ENCODE data around the gene TTC34.
A peak's percentile ranks its signal among the peaks of the same experiment; 100 is the strongest.
"Not testable (repeated sequence)": the region's sequence is repeated elsewhere in the genome, so short reads cannot be mapped to it uniquely, and the experiment has no call there.

TTC34 gene

GRCh38 chr1:2682879-2683278, 118.6 kb downstream of the TTC34 start:
- DNase-seq (ENCODE audit: low spot score) = not testable (repeated sequence)

DNA sequence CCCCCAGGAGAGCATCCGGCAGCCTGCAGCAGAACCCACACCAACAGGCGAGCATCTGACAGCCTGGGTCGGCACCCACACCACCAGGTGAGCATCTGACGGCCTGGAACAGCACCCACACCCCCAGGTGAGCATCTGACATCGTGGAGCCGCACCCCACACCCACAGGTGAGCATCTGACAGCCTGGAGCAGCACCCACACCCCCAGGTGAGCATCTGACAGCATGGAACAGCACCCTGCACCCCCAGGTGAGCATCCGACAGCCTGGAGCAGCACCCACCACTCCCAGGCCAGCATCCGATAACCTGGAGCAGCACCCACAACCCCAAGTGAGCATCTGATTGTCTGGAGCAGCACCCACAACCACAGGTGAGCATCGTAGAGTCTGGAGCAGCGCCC, 124.8 kb downstream of the TTC34 start:
- DNase-seq (ENCODE audit: low spot score) = not testable (repeated sequence)

DNA sequence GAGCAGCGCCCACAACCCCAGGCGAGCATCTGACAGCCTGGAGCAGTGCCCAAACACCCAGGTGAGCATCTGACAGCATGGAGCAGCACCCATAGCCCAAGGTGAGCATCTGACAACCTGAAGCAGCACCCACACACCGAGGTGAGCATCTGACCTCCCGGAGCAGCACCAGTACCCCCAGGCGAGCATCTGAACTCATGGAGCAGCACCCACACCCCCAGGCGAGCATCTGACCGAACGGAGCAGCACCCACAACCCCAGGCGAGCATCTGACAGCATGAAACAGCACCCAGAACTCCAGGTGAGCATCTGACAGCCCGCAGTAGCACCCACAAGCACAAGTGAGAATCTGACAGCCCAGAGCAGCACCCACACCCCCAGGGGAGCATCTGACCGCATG, 129.8 kb downstream of the TTC34 start:
- not testable (repeated sequence) for DNase-seq (ENCODE audit: low spot score)

- DNase-seq (ENCODE audit: low spot score) = not testable (repeated sequence)
These were observed 141.7 kb downstream of the TTC34 start for GRCh38 chr1:2659806-2660205.

DNA sequence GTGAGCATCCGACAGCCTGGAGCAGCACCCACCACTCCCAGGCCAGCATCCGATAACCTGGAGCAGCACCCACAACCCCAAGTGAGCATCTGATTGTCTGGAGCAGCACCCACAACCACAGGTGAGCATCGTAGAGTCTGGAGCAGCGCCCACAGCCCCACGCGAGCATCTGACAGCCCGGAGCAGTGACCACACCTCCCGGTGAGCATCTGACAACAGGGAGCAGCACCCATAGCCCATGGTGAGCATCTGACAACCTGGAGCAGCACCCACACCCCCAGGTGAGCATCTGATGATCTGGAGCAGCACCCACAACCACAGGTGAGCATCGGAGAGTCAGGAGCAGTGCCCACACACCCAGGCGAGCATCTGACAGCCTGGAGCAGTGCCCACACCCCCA, 143.6 kb downstream of the TTC34 start:
- DNase-seq (ENCODE audit: low spot score) = not testable (repeated sequence)

DNA sequence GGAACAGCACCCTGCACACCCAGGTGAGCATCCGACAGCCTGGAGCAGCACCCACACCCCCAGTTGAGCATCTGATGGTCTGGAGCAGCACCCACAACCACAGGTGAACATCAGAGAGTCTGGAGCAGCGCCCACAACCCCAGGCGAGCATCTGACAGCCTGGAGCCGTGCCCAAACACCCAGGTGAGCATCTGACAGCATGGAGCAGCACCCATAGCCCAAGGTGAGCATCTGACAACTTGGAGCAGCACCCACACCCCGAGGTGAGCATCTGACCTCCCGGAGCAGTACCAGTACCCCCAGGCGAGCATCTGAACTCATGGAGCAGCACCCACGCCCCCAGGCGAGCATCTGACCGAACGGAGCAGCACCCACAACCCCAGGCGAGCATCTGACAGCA, 144.4 kb downstream of the TTC34 start:
- not testable (repeated sequence) for DNase-seq (ENCODE audit: low spot score)

GRCh38 chr1:2655598-2656434, 145.7 kb downstream of the TTC34 start:
- DNase-seq (ENCODE audit: low spot score) = not testable (repeated sequence)

- DNase-seq (ENCODE audit: low spot score) = not testable (repeated sequence)
These were observed 147.0 kb downstream of the TTC34 start for GRCh38 chr1:2654443-2654948.

- DNase-seq (ENCODE audit: low spot score) = not testable (repeated sequence)
These were observed 147.6 kb downstream of the TTC34 start for GRCh38 chr1:2653741-2654442.

- DNase-seq (ENCODE audit: low spot score) = not testable (repeated sequence)
These were observed 148.4 kb downstream of the TTC34 start for GRCh38 chr1:2652926-2653571.

DNA sequence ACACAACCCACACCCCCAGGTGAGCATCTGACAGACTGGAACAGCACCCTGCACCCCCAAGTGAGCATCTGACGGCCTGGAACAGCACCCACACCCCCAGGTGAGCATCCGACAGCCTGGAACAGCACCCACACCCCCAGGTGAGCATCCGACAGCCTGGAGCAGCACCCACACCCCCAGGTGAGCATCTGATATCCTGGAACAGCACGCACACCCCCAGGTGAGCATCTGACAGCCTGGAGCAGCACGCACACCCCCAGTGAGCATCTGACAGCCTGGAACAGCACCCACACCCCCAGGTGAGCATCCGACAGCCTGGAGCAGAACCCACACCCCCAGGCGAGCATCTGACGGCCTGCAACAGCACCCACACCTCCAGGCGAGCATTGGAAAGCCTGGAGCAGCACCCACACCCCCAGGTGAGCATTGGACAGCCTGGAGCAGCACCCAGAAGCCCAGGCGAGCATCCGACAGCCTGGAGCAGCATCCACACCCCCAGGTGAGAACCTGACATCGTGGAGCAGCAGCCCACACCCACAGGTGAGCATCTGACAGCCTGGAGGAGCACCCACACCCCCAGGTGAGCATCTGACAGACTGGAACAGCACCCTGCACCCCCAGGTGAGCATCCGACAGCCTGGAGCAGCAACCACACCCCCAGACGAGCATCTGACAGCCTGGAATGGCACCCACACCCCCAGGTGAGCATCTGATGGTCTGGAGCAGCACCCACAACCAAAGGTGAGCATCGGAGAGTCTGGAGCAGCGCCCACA, 149.2 kb downstream of the TTC34 start:
- DNase-seq (ENCODE audit: low spot score) = not testable (repeated sequence)

DNA sequence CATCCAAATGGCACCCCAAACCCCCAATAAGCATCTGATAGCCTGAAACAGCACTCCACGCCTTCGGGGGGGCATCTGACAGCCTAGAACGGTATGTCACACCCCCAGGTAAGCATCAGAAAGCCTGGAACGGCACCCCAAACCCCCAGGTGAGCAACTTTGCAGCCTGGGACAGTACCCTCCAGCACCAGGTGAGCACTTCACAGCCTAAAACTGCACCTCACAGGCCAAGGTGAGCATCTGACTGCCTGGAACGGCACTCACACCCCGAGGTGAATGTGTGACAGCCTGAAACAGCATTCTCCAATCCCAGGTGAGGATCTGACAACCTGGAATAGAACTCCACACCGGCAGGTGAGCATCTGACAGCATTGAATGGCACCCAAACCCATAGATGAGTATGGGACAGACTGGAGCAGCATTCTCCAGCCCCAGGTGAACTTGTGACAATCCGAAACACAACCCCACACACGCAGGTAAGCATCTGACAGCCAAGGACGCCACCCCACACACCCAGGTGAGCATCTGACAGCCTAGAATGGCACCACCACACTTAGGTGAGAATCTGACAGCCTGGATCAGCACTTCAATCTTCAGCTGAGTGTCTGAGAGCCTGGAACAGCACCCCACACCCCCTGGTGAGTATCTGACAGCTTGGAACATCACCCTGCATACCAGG, 150.4 kb downstream of the TTC34 start:
- DNase-seq (ENCODE audit: low spot score) = no peak

DNA sequence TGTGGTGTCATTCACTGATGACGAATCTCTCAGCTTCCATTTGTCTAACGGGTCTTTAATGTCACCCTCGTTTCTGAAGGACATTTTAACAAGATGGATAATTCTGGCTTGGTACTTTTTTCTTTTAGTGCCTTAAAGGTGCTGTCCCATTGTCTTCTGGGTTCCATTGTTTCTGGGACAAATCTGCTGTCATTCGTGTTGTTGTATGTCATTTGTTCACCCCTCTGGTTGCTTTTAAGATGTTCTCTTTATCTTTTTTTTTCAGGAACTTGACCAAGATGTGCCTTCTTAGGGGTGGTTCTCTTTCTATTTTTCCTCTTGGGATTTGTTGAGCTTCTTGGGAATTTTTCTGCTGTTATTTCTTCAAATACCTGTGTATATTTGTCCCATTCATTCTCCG, 154.7 kb downstream of the TTC34 start:
- no peak for DNase-seq (ENCODE audit: low spot score)

GRCh38 chr1:2645776-2646175, 155.7 kb downstream of the TTC34 start:
- DNase-seq (ENCODE audit: low spot score) = no peak

DNA sequence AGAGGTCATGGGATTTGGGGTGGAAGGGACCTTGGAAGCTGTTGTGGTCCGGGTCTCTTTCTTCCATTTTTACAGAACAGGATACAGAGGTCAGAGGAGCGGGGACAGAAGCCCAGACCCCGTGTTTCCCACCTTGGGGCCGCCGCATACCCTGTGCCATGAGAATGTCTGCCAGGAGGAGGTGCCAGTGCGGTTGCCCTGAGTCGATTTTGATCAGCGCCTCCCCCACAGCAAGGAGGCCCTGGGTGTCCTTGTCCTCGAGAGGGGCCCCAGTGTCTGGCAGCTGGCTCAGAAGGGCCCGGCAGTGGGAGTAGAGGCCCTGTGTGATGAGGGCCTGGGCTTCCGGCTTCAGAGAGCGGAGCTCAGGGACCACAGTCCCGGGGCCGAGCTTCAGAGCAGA, 156.3 kb downstream of the TTC34 start:
- DNase-seq (ENCODE audit: low spot score) = no peak

DNA sequence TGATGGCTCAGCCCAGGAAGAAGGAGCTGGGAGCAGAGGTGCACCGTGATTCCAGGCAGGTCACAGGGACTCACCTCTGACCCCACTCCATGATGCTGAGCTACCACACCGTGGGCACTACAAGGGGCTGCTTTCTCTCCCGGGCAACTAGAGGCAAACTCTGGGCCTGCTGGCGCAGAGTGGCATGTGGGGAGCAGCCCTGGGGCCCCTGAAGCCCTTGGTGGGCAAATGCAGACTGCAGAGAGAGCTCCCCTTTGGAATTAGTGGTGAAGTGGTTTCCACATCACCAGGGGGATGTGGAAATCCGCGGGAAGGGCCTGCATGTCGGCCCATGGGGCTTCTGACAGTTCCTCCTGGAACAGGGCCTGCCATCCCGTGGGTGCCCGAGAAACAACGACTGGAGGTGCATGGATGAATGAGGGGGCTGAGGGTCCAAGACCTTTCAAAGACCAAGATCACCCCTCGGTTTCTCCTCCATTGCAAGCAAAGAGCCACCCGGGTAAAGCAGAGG, 156.8 kb downstream of the TTC34 start:
- no peak for DNase-seq (ENCODE audit: low spot score)

- DNase-seq (ENCODE audit: low spot score) = no peak
These were observed 157.3 kb downstream of the TTC34 start for GRCh38 chr1:2644171-2644570.

DNA sequence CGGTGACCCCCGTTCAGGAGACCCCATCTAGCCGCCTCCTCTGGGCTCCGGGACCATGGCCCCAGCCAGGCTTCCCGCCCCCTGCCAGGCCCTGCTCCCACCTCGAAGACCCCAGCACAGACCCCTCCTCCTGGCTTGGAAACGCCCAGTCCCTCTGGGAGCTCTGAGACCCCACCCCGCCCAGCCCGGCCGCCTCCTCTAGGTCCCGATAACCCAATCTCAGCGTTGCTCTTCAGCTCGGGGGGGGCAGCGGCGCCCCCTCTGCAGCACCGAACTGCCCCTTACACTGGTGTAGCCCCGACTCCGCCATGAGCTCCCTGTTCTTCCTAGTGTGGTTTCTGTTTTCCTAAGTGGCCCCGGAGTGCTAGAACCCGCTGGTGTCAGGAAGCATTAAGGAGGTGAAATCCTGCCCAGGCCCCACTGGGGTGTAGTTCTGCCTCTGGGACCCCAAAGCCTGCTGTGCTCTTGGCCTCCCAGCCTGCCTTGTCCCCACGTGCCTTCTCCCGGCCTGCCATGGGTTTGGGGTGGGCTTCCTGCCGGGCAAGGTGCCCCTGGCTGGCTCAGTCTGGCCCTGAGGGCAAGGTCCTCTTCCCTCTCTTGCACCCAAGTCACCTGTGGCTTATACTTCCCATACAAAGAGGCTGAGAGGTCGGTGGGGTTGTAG, 157.9 kb downstream of the TTC34 start:
- no peak for DNase-seq (ENCODE audit: low spot score)

DNA sequence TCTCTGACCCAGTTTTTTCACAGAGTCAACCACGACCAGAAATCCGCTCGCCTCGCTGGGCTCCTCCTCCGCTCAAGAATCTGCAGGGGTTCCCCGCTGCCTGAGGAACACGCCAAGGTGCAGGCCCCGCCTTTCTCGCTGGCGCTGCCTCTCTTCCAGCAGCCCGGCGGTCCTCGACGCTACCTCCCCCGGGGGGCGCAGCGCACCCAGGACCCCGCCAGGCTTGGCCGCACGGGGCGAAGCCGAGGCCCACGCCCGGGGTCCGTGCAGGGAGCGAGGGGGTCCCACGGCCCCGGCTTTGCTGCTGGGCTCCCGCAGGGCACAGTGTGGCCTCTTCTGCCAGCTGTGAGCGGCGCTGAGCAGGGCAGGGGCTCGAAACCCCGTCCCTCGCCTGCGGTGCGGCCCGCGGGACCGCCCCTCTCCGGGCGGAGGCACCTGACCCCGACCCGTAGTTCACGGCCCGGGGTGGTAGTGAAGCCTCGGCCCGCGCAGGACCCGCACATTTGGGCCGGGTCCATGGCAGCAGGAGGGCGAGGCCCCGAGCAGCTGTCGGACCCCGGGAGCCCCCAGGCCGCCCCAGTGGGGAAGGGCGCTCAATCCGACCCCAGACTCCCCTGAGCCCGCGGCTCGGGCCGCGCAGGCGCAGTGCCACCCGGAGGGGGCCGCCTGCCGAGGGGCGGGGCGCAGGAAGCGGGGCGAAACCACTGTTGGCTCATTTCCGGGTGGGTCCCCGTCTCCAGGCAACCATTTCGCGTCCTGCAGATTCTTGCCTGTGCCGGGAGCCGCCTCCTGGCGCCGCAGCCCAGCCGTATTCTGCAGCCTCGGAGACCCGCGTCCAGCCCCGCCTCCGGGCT, 158.7 kb downstream of the TTC34 start:
- peak; percentile 93 for DNase-seq (ENCODE audit: low spot score)
